Fibroblast of skin of abdomen (primary cell): ENCODE measurements around the gene PGAP2.
A peak's percentile ranks its signal among the peaks of the same experiment; 100 is the strongest.

ENCODE experiments used
- DNase-seq: peaks from one replicate; pipeline ENCODE4 v3.0.0-alpha.2; 2013

Gene PGAP2

GRCh38 chr11:3832816-3833215 lies 24.5 kb downstream of the PGAP2 start:
- no peak for DNase-seq

- DNase-seq, result no peak
Observed at GRCh38 chr11:3833449-3833848, 25.1 kb downstream of the PGAP2 start.

- no peak for DNase-seq
Observed at GRCh38 chr11:3834349-3834663, 25.9 kb downstream of the PGAP2 start.

- peak; percentile 18 for DNase-seq
Observed at GRCh38 chr11:3834664-3835461, 26.5 kb downstream of the PGAP2 start.

GRCh38 chr11:3835751-3836150 lies 27.4 kb downstream of the PGAP2 start:
- DNase-seq, result no peak

GRCh38 chr11:3836903-3837302 lies 28.5 kb downstream of the PGAP2 start:
- no peak for DNase-seq

- DNase-seq, result no peak
Observed at GRCh38 chr11:3837793-3838192, 29.4 kb downstream of the PGAP2 start.

GRCh38 chr11:3838504-3838903 lies 30.1 kb downstream of the PGAP2 start:
- no peak for DNase-seq

- DNase-seq, result no peak
Observed at GRCh38 chr11:3840004-3840869, 31.9 kb downstream of the PGAP2 start.

- DNase-seq, result peak; percentile 82
Observed at GRCh38 chr11:3840870-3841425, 32.6 kb downstream of the PGAP2 start, which contains the start of gene RHOG. TSS of gene RHOG (minus strand) at chr11:3840959. CDS start at chr11:3828138, 12,821 bp downstream.

- DNase-seq, result peak; percentile 79
Observed at GRCh38 chr11:3841426-3842350, 33.3 kb downstream of the PGAP2 start.

- DNase-seq, result no peak
Observed at GRCh38 chr11:3843326-3843725, 35.0 kb downstream of the PGAP2 start.

GRCh38 chr11:3845246-3845645 lies 36.9 kb downstream of the PGAP2 start:
- no peak for DNase-seq

GRCh38 chr11:3845670-3846069 lies 37.3 kb downstream of the PGAP2 start:
- no peak for DNase-seq

GRCh38 chr11:3849297-3849874 lies 41.0 kb downstream of the PGAP2 start:
- peak; percentile 39 for DNase-seq

GRCh38 chr11:3853545-3853842 lies 45.1 kb downstream of the PGAP2 start:
- no peak for DNase-seq

- no peak for DNase-seq
Observed at GRCh38 chr11:3853899-3854659, 45.7 kb downstream of the PGAP2 start.

- DNase-seq, result no peak
Observed at GRCh38 chr11:3854660-3854976, 46.3 kb downstream of the PGAP2 start.

GRCh38 chr11:3854977-3855807 lies 46.8 kb downstream of the PGAP2 start, which contains the start of gene STIM1:
TSS of gene STIM1 (plus strand) at chr11:3855664. CDS start at chr11:3856271, 607 bp downstream.
- DNase-seq, result peak; percentile 91

GRCh38 chr11:3855808-3856491 lies 47.6 kb downstream of the PGAP2 start:
- DNase-seq, result no peak
